Activated naive CD4-positive, alpha-beta T cell treated with anti-CD3 and anti-CD28 coated beads, Interleukin-2, amount 10 ng/mL, durations not matched to agents 7 days and 5 days (primary cell): ENCODE measurements around the gene LIFR.

Experiments
- CTCF ChIA-PET: fragments of 350-600 bp; sonication (Branson Sonifier 250); formaldehyde crosslinking; loops from one replicate; lab custom pipeline; 2021; ENCODE audit warnings: antibody characterized with exemption; lab: Charles Lee
- DNase-seq: peaks from one replicate; pipeline ENCODE4 v3.0.0-alpha.2; 2020
- H3K27ac Mint-ChIP-seq: one replicate; pipeline ENCODE4 v1.8.0; 2021; ENCODE audit warnings: mild to moderate bottlenecking, moderate library complexity, mixed read lengths
- H3K27me3 Mint-ChIP-seq: one replicate; pipeline ENCODE4 v1.8.0; 2021; ENCODE audit warnings: mild to moderate bottlenecking, mixed read lengths
- H3K36me3 Mint-ChIP-seq: one replicate; pipeline ENCODE4 v1.8.0; 2021; ENCODE audit warnings: mixed read lengths
- H3K4me1 Mint-ChIP-seq: one replicate; pipeline ENCODE4 v1.8.0; 2021; ENCODE audit warnings: mixed read lengths
- H3K4me3 Mint-ChIP-seq: one replicate; pipeline ENCODE4 v1.8.0; 2021; ENCODE audit warnings: mild to moderate bottlenecking, moderate library complexity, mixed read lengths
- H3K9me3 Mint-ChIP-seq: one replicate; pipeline ENCODE4 v1.8.0; 2021; ENCODE audit warnings: mixed read lengths

LIFR gene

DNA sequence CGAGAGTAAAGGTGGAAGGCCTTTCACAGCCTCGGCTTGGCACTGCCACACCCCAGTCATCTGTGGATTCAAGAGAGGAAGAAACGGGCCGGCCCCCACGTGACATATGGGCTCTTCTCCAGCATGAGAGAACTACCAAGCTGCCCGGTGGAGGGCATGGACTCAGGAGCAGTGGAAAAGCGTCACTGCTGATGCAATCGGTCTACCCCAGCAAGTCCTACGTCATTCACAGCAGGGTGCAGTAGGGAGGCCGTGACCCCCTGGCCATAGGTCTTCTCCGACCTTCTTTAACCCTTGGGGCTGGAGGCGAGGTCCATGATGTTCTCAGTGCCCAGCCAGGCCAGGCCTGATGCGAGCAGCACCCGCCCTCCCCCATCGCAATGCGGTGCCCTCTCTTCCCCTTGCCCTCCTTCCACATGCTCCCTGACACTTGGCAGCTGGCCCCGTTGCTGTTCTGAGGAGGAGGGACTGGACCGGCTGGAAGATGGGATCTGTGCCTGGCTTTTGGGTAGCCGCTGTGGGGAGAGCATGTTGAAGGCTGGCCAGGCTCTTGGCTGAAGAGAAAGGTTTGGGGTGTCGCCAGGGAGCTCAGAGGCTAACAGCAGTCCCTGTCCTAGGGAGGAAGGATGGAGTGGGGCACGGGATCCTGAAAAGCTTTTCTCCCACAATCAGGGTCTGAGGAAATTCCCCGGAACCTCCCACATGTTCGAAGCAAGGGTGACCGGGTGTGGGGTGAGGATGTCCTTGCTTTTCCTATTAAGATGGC is 89.8 kb downstream of the LIFR start:
- Mint-ChIP-seq H3K27me3 (peaks cover 40% of the 10 kb centered on the region), H3K9me3 (no peaks in the 10 kb centered on the region), H3K36me3 (no peaks in the 10 kb centered on the region), H3K27ac (no peak overlapping the region), H3K4me3 (no peak overlapping the region), H3K4me1 (no peaks in the 10 kb centered on the region)
- no peak for DNase-seq
- CTCF ChIA-PET = no interaction called here

DNA sequence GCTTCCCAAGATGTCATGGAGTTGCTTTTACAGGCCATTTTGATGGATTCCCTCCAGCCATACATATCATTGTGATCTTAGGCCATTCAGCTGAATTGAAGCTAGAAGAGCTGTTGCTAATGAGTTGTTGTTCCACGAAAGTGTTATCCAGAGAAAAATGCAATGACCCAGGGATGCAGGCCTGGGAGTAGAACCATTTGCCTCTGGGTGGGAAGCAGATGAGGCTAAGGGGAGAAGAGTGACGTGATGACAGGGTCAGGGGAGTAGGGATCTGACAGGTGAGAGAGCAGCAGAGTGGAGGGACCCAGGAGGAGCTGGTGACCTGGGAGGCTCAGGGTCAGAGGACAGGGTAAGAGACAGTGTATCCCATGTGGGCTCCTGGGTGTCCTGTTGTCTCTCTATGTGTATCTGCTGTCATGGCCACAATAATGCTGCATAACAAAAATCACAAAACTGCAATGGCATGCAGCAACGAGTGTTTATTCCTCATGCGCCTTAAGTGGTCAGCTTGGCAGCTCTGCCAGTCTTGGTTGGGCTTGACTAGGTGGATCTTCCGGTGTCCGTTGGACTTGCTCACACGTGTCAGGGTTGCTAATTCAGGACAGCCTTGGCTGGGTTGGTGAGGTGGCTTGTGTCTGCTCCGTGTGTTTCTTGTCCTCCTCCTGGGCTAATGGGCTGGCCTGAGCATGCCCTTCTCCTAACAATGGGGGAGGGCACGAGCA is 90.6 kb downstream of the LIFR start:
- no peak for DNase-seq
- Mint-ChIP-seq H3K36me3 (no peaks in the 10 kb centered on the region), H3K4me3 (no peak overlapping the region), H3K27me3 (peaks cover 37% of the 10 kb centered on the region), H3K9me3 (no peaks in the 10 kb centered on the region), H3K4me1 (no peaks in the 10 kb centered on the region), H3K27ac (no peak overlapping the region)
- CTCF ChIA-PET = interaction anchor here (1.4 kb wide), 1 partner anchor 24 kb away, joined by 3 read pairs; no protein-coding TSS in a partner anchor

DNA sequence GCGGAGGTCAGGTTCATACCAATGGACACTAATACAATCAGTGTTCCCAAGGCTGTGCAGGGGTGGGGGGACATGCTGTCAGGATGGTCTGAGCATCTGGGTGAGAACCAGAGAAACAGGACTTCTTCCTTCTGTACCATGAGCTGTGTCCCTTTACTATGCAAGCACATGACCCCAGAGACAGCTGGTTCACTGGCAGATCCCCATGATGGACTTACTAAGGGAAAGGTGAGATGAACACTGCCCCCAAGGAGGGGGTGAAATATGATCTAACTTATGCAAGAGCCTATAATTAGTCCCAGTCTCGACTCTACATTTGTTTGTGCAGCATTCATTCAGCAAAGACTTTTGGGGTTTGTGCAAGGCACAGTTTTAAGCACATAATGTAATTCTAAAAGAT is 91.4 kb downstream of the LIFR start:
- Mint-ChIP-seq H3K4me3 (no peak overlapping the region), H3K27me3 (peaks cover 40% of the 10 kb centered on the region), H3K9me3 (no peaks in the 10 kb centered on the region), H3K4me1 (no peaks in the 10 kb centered on the region), H3K36me3 (no peaks in the 10 kb centered on the region), H3K27ac (no peak overlapping the region)
- no peak for DNase-seq
- CTCF ChIA-PET = interaction anchor here (1.4 kb wide), 1 partner anchor 23 kb away, joined by 3 read pairs; no protein-coding TSS in a partner anchor

DNA sequence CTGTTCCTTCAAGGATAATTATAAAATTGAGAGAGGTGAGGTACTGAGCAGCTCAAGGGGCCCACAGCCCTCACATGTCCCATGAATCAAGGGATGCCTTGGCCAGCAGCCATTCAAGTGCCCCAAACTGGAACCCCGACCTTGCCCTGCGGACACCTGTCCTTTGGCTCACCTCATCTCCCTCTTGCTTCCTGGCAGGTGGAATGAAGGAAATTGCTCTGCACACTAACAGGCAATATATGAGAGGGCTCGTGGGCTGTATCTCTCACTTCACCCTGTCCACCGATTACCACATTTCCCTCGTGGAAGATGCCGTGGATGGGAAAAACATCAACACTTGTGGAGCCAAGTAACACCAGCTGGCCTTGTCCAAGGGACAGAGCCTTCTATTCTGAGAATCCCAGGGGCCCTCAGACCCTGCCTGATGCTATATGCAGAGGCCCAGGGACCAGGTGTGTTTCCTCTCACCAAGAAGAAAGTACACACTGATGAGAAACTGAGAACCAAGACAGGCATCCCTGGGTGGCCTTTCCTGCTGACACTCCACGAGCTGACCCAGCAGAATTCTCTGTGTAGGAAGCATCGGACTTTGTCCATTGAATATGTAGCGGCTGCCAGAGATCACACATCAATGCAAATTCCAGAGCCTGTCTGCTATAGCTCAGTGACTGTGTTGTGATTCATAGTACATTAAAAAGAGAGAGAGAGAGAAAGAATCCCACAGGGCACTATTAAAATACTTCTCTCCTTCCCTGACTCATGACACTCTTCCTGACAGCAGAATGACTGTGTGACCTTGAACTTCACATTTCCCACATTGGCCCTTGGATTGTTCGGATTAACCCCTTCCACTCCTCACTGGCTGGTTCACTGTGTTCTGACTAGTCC is 92.6 kb downstream of the LIFR start:
- Mint-ChIP-seq H3K4me1 (no peaks in the 10 kb centered on the region), H3K36me3 (no peaks in the 10 kb centered on the region), H3K9me3 (no peaks in the 10 kb centered on the region), H3K4me3 (no peak overlapping the region), H3K27me3 (peaks cover 38% of the 10 kb centered on the region), H3K27ac (no peak overlapping the region)
- CTCF ChIA-PET = interaction anchor here (1.3 kb wide), 1 partner anchor 23 kb away, joined by 3 read pairs; no protein-coding TSS in a partner anchor
- DNase-seq = no peak

DNA sequence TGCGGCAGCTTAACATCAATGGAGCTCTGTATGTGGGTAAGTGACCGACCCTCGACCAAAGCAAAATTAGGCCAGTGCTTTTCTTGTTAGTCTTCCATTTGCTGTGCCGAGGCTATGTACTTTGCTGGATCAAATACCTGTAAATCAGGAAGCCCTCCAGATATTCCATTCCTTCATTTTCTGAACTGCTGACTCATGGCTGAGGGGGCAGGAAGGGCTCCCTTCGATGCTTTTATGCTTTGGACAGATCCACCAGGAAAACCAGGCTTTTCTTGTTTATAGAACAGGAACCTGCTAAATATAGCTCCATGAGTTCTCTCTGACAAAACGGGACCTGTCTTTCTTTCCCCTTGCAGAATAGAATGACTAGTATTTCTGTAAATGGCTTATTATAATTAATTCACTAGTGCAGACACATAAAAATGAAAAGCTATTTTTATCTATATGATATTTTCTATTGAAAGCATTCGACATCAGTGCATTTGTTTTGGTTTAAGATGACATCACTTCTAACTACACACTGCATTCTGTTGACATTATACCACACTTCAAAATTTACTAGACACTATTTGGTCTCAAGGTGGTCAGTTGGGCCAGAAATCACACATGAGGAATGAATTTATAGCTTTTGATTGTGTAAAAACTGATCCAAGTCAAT is 93.3 kb downstream of the LIFR start:
- DNase-seq = no peak
- Mint-ChIP-seq H3K27me3 (peaks cover 41% of the 10 kb centered on the region), H3K4me3 (no peak overlapping the region), H3K27ac (no peak overlapping the region), H3K9me3 (no peaks in the 10 kb centered on the region), H3K36me3 (no peaks in the 10 kb centered on the region), H3K4me1 (no peaks in the 10 kb centered on the region)
- CTCF ChIA-PET = interaction anchor here (1.3 kb wide), 1 partner anchor 22 kb away, joined by 3 read pairs; no protein-coding TSS in a partner anchor

DNA sequence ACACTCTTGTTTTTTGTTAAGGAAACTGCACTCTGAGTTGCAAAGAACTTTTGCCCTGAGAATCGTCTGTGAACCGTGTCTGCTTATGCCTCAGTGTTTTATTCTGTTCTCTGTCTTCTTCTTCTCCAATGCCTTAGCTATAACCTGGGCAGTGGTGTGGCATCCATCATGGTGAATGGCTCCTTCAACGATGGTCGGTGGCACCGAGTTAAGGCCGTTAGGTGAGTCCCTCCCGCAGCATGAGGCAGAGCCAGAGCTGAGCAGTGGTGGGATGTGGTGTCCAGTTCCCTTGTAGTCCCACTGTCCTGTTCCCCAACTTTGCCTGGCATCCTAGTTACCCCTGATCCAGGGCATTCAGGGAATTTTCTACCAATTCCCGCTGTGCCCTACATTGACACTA is 98.3 kb downstream of the LIFR start:
- no peaks in the 10 kb centered on the region for H3K36me3 Mint-ChIP-seq
- H3K4me3 Mint-ChIP-seq = no peak overlapping the region
- CTCF ChIA-PET = interaction anchor here (1.8 kb wide), 1 partner anchor 16 kb away, joined by 9 read pairs; no protein-coding TSS in a partner anchor
- peaks cover 86% of the 10 kb centered on the region for H3K27me3 Mint-ChIP-seq
- H3K4me1 Mint-ChIP-seq = peaks cover 12% of the 10 kb centered on the region
- no peak for DNase-seq
- H3K9me3 Mint-ChIP-seq = no peaks in the 10 kb centered on the region
- no peak overlapping the region for H3K27ac Mint-ChIP-seq

DNA sequence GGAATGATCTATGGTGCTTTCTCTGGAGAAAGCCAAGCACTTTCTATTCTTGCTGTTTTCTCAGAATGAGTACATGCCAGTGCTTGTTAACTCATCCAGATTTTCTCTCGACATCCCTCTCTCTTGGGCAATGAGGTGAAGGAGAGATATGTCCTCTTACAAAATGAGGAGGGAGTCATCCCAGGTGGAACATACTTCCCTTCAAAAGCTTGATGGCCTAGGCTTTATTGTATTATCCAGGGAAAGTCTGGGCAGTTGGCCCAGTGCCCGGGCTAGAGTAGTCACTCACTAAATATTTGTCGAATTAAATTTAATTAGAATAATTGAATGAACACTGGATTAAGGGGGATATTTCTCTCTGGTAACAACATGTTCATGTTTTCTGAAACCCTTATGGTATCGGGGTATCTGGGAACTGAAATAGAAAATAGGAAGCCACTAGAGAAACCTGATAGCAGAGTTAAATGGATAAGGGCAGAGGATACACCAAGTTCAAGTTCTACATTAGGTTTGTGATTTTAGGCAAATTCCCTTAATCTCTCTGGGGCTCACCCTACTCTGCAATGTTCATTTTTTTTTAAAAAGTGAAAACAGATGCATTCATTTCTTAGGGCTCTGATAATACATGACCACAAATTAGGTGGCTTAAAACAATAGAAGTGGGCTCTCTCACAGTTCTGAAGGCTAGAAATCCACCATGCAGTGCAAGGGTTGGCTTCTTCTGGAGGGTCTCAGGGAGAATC is 99.6 kb downstream of the LIFR start:
- H3K27me3 Mint-ChIP-seq = peaks cover 88% of the 10 kb centered on the region
- peaks cover 22% of the 10 kb centered on the region for H3K4me1 Mint-ChIP-seq
- no peak overlapping the region for H3K27ac Mint-ChIP-seq
- H3K9me3 Mint-ChIP-seq = no peaks in the 10 kb centered on the region
- CTCF ChIA-PET = no interaction called here
- H3K4me3 Mint-ChIP-seq = no peak overlapping the region
- no peaks in the 10 kb centered on the region for H3K36me3 Mint-ChIP-seq
- no peak for DNase-seq

DNA sequence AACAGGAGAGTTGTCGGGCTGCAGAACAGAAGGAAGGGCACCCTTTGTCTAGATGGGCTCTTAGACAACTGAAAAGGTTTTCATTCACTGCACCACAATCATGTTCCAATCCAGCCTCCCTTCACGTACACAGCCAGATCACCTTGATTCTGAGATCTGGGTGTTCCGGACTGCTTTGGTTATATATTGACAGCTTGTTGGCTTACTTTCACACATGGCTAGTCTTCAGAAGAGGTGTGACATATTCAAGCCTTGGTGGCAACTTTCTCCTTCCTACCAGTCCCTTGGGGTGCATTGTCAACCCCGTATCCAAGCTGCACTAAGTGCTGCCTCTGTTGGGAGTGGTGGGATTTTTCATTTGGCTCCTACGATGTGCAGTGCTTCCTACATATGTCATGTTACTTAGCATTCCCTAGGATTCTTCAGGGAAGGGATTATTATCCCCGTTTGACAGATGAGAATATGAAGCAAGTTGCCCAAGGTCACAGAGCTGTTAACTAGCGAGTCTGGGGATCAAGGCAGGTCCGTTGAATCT is 100.6 kb downstream of the LIFR start:
- no peak for DNase-seq
- Mint-ChIP-seq H3K4me3 (no peak overlapping the region), H3K9me3 (no peaks in the 10 kb centered on the region), H3K36me3 (no peaks in the 10 kb centered on the region), H3K4me1 (peaks cover 22% of the 10 kb centered on the region), H3K27ac (peak overlapping the region; percentile 19), H3K27me3 (peaks cover 94% of the 10 kb centered on the region)
- CTCF ChIA-PET = interaction anchor here (0.8 to 1.0 kb wide), 2 partner anchors 353 to 466 kb away, joined by 3 read pairs; no protein-coding TSS in a partner anchor

DNA sequence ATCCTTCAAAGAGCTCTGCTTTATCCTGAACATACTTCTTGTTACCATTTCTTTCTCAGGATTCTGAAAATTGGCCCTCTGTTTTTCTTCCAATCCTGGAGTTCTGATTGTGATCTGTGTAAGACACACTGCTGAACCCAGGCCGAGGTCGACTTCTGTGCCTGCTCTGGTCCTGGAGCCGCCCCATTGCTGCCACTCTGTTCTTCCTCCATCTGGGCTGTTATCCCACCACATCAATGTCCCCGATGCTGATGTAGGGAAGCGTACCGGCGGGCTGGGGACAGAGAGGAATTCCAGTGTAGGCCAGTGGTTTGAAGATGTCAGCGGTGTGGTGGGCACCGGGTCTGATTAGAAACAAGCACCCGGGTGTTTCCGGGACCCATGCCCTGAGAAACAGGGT is 102.5 kb downstream of the LIFR start:
- CTCF ChIA-PET = interaction anchor here (0.8 to 2.9 kb wide), 5 partner anchors 12 to 1041 kb away, joined by 3 to 26 read pairs (median 3); no protein-coding TSS in a partner anchor
- peak overlapping the region; percentile 62 for H3K27ac Mint-ChIP-seq

DNA sequence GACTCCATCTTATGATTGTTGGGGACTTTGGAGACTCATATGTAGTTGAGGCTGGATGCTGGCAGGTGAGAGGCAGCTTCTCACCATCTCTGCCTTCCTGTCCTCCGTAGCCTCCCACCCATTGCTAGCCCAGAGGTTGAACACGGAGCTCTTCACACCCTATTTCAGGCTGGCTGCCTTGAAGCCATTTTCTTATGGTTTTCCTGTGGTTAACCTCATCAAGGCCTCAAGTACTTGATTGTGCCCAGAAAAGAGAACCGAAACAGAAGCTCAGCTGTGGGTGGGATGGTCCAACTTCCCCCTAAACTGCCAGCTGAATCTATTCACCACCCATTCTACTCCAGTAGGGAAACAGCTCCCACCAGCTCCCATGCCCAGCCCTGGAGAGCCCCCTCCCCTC is 102.9 kb downstream of the LIFR start:
- H3K4me3 Mint-ChIP-seq = peak overlapping the region; percentile 1
- peaks cover 22% of the 10 kb centered on the region for H3K4me1 Mint-ChIP-seq
- DNase-seq = peak; percentile 78
- peak overlapping the region; percentile 62 for H3K27ac Mint-ChIP-seq
- CTCF ChIA-PET = interaction anchor here (0.8 to 2.9 kb wide), 5 partner anchors 12 to 1040 kb away, joined by 3 to 26 read pairs (median 3); no protein-coding TSS in a partner anchor
- peaks cover 96% of the 10 kb centered on the region for H3K27me3 Mint-ChIP-seq
- H3K9me3 Mint-ChIP-seq = no peaks in the 10 kb centered on the region
- no peaks in the 10 kb centered on the region for H3K36me3 Mint-ChIP-seq

More for the DNA sequence above, 102.5 kb downstream of the LIFR start:
- Mint-ChIP-seq H3K36me3 (no peaks in the 10 kb centered on the region), H3K4me3 (peak overlapping the region; percentile 1), H3K27me3 (peaks cover 96% of the 10 kb centered on the region), H3K4me1 (peaks cover 22% of the 10 kb centered on the region), H3K9me3 (no peaks in the 10 kb centered on the region)
- DNase-seq = no peak

DNA sequence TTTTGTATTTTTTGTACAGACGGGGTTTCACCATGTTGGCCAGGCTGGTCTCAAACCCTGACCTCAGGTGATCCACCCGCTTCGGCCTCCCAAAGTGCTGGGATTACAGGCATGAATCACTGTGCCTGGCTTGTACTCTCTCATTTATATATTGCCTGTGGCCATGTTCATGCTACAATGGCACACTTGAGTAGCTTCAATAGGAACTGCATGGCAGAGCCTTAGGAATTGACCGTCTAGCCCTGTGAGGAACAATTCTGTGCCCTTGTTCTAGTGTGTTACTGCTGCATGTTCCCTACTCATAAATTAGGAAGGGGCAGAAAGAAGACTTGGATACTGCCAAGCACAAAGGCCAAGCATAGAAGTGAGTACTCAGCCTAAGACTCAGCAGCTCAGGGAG is 104.2 kb downstream of the LIFR start:
- H3K4me1 Mint-ChIP-seq = peaks cover 22% of the 10 kb centered on the region
- no peak overlapping the region for H3K4me3 Mint-ChIP-seq
- CTCF ChIA-PET = interaction anchor here (0.6 to 2.9 kb wide), 3 partner anchors 10 to 1510 kb away, joined by 3 to 26 read pairs (median 3); no protein-coding TSS in a partner anchor
- H3K9me3 Mint-ChIP-seq = no peaks in the 10 kb centered on the region
- H3K27ac Mint-ChIP-seq = no peak overlapping the region
- no peak for DNase-seq
- H3K36me3 Mint-ChIP-seq = no peaks in the 10 kb centered on the region
- peaks cover 100% of the 10 kb centered on the region for H3K27me3 Mint-ChIP-seq

DNA sequence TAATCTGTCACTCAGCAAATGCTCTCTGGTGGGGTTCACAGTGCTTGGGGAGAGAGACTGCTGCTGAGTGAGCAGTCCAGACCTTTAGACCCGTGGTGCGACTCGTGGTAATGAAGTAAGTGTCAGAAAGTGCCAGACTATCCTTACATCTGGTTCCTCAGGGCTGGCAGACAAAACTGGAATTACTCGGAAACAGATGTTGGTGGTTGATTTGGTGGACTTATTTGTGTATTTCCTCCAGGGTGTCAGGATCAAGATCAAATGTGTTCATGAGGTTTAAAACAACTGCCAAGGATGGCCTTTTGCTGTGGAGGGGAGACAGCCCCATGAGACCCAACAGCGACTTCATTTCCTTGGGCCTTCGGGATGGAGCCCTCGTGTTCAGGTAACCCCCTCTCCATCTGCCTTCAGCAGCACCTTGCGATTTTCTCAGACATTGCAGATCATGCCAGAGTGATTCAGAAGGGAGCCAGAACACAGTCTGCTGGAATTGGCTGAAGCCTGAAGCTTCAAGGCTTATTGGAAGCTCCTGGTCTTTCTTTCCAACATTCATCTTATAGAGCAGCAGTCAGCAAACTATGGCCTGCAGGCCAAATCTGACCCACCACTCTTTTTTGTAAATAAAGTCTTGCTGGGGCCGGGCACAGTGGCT is 105.2 kb downstream of the LIFR start:
- CTCF ChIA-PET = interaction anchor here (0.6 kb wide), 1 partner anchor 1509 kb away, joined by 3 read pairs; no protein-coding TSS in a partner anchor
- peaks cover 22% of the 10 kb centered on the region for H3K4me1 Mint-ChIP-seq
- DNase-seq = no peak
- no peak overlapping the region for H3K4me3 Mint-ChIP-seq
- H3K9me3 Mint-ChIP-seq = no peaks in the 10 kb centered on the region
- no peaks in the 10 kb centered on the region for H3K36me3 Mint-ChIP-seq
- no peak overlapping the region for H3K27ac Mint-ChIP-seq
- H3K27me3 Mint-ChIP-seq = peaks cover 96% of the 10 kb centered on the region
